ENCODE results near the gene ADRA2A.

The ADRA2A gene

DNA sequence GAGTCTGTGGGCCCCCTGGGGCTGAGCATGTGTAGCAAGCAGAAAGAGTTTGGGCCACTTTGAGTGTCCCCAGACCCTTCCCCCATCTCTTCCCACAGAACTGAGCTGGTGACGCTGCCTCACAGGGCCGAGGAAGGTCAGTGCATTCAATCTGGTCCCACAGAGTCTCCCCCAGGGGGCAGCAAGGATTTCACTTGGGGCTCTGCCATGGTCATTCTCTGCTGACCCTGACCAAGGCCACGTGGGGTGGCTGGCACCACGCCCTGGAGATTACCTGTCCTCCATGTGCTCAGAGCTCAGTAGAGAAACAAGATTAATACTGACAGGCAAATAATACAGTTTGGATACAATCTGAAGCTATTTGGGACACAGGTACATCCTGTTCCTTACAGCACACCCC lies 30.2 kb downstream of the ADRA2A start:
- no peak for DNase-seq (ENCODE audit: low read depth, low spot score)
- H3K4me3 ChIP-seq (ENCODE audit: low read length) = no peak overlapping the region

DNA sequence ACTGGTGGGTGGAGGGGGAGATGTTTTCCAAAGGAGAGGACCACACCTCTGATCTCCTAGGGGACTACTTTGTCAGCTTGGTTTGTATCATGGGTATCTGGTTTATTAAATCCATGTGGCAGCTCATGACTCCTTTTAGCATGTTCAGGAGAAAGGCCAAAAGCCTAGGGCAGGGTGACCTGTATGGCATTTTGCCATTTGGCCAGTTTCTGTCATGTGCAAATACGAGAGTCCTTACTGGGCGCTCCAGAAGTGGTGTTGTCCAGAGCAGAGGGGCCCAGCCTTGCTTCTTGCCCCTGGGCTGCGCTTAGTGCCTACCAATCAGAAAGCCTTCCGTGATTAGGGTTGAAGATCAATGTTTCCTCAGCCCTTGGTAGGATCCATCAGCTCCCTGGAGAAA lies 31.0 kb downstream of the ADRA2A start:
- no peak for DNase-seq (ENCODE audit: low read depth, low spot score)
- H3K4me3 ChIP-seq (ENCODE audit: low read length) = no peak overlapping the region

DNA sequence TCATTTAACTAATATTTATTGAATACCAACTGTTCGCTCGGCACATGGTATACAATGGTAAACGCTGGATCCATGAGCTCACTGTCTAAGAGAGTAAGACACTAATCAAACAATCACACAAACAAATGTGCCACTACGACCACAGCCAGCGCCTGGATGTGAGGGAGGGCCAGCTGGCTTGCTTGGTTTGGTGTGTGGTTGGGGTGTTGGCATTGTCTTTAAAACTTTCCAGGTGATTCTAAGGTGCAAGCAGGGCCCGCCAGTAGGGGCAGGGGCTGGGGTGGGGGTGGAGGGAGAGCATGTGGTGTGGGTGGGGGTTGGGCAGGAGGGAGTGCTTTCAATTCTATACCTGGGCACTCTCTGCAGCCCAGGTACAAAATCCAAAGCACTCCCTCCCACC lies 31.6 kb downstream of the ADRA2A start:
- no peak for DNase-seq (ENCODE audit: low read depth, low spot score)
- H3K4me3 ChIP-seq (ENCODE audit: low read length) = no peak overlapping the region

GRCh38 chr10:111109501-111110242 lies 32.8 kb downstream of the ADRA2A start:
- no peak for DNase-seq (ENCODE audit: low read depth, low spot score)

DNA sequence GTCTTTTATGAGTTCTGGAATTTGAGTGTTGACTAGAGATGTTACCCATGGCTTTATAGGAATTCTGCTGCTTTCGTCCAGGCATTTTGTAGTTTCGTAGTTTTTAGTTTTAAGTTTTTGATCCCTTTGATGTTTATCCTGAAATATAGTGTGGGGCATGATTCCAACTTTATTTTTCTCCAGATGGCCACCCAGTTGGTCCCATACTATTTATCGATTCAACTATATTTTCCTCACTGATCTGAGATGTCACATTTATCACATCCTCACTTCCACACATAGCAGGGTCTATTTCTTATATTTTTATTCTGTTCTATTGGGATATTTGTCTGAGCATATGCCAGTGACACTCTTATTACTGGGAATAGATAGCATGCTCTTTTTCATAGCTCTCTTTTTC lies 33.9 kb downstream of the ADRA2A start:
- no peak overlapping the region for H3K4me3 ChIP-seq (ENCODE audit: low read length)
- no peak for DNase-seq (ENCODE audit: low read depth, low spot score)

More at GRCh38 chr10:111109501-111110242, 32.8 kb downstream of the ADRA2A start:
- H3K4me3 ChIP-seq (ENCODE audit: low read length) = no peak overlapping the region

DNA sequence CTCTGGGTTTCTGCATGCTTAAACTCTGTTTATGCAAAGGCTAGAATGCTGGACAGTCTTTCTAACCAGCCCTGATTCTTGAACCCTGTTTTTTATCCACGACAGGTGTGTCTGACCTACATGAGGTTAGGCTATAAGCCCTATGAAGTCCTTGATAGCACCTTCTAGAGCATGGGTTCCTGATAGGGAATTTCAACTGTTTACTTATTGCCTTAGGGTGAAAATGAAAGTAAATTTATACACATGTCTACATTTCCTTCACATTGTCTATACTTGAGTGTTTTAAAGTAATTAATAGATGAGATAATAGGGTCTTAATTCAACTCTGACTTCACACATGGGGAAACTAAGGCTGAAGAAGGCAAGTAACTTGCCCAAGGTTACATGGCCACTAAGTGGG lies 35.5 kb downstream of the ADRA2A start:
- H3K4me3 ChIP-seq (ENCODE audit: low read length) = no peak overlapping the region
- DNase-seq (ENCODE audit: low read depth, low spot score) = no peak

DNA sequence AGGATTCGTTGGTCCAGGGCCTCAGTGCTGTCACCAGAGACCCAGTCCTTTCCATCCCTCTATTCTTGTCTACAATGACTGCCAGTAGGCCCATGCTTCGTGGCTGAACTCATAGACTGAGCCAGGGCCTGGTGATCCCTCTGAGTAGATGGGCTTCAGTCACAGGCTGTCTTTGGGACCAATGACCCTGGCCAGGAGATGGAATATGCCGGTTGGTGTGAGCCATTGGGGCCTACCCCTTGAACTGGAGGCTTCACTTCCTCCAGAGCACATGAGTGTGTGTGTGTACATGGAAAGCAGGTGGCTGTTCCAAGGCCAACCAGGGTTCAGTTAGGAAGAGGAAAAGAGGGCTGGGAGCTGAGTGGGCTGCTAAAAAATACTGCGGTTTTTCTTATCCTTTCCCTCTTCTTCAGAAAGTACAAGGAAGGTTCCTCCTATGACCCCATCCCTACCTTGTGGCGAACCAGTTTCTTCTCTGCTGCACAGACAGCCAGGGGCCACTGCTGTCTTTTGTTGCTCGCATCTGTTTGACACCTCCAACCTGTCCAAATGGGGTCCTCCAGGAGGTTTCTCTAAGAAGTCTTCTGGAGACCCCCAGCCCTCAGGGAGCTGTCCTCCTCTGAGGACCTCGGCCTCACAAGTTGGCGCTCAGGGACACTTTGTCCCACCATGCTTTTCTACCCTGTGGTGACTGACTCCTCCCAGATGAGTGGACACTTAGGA lies 36.6 kb downstream of the ADRA2A start:
- H3K4me3 ChIP-seq (ENCODE audit: low read length) = no peak overlapping the region
- no peak for DNase-seq (ENCODE audit: low read depth, low spot score)

- peak; percentile 73 for DNase-seq (ENCODE audit: low read depth, low spot score)
- no peak overlapping the region for H3K4me3 ChIP-seq (ENCODE audit: low read length)
Measured at GRCh38 chr10:111113961-111114757, 37.3 kb downstream of the ADRA2A start.

DNA sequence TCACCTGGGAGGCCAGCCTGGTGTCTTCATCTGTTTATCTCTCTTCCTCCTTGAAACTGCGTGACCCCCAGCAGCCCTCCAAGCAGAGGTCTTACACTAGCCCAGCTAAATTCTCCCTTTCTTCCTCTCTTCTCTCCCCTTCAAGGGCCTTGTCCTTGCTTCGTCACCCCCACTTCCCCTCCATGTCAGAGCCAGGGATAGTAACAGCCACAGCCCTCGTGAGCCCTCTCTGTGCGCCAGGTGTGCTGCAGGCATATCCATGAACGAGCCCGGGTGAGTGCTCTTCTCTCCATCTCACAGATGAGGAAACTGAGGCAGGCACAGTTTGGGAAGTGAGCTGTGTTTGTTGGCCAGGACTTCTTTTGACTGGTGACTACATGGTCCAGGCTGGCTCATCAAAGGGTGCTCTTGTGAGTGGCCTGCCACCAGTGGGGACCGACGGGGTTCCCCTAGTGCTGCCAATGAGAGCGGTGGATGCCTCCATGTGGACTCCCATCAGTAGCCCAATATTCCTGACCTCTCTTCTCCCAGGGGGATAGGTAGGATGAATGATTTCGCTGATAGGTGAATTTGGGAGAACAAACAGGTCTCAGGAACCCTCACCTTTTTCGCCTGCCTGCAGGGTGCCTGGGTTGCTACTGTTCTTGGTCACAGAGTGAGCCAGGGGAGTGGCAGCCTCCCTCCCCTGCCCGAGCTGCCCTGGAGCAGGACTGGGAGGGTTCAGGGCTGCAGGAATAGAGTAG lies 38.1 kb downstream of the ADRA2A start:
- no peak for DNase-seq (ENCODE audit: low read depth, low spot score)
- no peak overlapping the region for H3K4me3 ChIP-seq (ENCODE audit: low read length)

- no peak overlapping the region for H3K4me3 ChIP-seq (ENCODE audit: low read length)
Measured at GRCh38 chr10:111116211-111116610, 39.4 kb downstream of the ADRA2A start.

DNA sequence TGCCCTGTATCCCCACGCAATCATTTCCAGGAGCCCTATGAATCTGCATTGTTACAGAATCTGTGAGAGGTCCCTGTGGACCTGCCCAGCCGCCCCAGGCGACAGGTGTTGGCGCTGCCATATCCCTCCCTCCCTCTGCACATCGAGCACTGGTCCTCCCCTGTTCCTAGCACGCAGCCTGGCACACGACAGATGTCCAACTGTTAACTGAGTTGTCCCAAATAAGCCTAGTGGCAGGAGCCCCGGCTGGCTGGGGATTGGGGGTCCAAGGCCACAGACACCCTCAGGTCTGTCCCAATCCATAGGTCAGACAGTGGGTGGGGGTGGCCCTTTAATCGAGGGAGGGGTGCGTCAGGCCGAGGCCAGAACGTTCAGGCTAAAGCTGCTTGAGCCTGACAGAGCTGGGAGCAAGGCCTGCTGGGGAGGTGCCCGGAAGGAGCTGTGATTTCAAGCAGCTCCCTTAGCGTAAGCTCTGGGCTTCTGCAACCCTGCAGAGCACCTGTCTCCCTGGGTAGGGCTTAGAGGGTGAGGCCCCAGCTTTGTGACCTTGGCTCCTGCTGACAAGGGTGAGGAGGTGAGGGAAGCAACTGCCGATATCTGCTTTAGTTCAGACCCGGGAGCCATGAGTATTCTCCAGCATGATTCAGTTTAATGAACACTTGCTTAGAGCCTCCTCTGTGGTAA lies 40.1 kb downstream of the ADRA2A start:
- no peak for DNase-seq (ENCODE audit: low read depth, low spot score)
- H3K4me3 ChIP-seq (ENCODE audit: low read length) = no peak overlapping the region

More at GRCh38 chr10:111116211-111116610, 39.4 kb downstream of the ADRA2A start:
- DNase-seq (ENCODE audit: low read depth, low spot score) = no peak

DNA sequence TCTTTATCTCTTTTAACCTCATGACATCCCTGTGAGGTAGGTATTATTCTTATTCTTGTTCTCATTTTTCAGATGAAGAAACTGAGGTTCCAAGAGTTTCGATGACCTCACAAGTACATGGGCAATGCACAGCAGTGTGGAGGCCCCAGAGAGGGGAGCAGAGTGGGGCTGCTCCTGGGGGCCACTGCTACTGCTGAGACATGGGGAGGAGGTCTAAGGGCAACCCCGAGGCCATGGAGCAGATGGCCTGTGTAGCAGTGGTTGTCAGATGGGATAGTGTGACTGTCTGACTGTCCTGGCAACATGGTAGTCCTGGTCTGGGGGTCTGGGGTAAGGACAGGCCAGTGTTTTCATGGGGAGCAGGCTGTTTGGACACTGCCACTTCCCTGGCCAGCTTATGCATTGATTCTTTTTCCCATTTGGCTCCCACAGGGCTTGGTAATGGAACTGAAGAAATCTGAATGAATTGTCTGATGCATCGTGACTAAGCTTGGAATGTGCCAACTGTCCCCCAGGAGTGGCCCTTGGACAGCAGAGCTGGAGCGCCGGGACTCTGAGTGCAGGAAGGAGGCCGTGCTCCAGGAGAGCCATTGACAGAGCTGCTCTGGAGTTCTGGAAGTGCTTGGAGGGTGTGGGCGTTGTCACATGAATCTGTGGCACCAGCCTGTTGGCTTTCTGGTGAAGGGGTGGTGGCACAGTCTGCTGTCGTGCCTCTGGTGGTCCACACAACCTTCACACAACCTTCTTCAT lies 40.9 kb downstream of the ADRA2A start:
- H3K4me3 ChIP-seq (ENCODE audit: low read length) = no peak overlapping the region
- DNase-seq (ENCODE audit: low read depth, low spot score) = no peak

DNA sequence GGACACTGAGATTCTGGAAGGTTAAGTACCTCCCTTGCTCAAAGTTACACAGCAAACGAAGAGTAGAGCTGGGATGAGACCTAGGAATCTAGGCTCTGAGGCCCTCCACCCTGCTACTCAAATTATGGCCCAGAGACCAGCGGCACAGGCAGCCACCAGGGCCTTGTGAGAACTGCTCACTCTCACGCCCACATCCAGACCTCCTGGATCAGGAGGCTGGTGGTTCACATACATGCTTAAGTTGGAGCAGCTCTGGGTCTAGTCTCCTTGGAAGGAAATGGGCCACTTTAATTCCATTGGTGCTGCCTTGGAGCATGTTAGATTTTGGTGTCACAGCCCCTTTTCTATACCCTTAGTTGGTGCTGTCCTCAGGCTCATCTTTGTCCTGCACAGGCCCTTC lies 41.9 kb downstream of the ADRA2A start:
- no peak overlapping the region for H3K4me3 ChIP-seq (ENCODE audit: low read length)
- DNase-seq (ENCODE audit: low read depth, low spot score) = no peak

DNA sequence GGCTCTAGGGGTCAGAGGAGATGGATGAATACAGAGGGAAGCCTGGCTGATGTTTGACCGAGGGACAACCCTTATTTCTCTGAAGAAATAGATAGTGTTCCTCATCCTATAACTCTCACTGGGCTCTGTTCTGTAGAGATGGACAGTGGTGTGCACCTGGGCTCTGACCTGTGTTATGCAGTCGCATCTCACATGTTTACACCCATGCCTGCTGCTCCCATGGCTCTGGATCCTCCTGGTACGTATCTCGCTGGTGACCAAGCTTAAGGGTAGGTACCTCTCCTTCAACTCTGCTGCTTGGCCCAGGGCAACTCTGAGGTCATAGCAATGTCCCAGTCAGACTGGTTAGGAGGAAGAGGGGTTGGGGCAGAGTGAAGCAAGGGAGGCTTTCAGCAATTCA lies 42.8 kb downstream of the ADRA2A start:
- no peak overlapping the region for H3K4me3 ChIP-seq (ENCODE audit: low read length)
- no peak for DNase-seq (ENCODE audit: low read depth, low spot score)

DNA sequence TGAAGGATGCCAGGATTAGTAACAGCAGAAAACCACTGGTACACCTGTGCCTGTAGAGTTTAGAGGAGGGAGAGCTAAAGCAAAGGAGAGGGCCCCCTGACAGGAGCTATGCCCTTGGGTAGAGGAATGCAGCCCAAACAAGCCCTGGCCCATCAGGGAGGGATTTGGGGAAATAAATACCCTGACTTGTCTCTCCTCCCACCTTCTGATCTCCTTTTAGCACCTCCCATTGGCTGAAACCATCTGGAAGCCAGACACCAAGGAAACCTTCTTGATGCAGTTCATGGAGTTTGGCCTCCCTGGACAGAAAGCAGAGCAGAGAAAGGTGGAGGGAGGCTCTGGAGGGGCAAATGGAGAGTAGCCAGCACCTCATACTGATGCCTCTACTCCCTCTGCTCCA lies 45.3 kb downstream of the ADRA2A start:
- no peak overlapping the region for H3K4me3 ChIP-seq (ENCODE audit: low read length)
- DNase-seq (ENCODE audit: low read depth, low spot score) = no peak

- no peak for DNase-seq (ENCODE audit: low read depth, low spot score)
- no peak overlapping the region for H3K4me3 ChIP-seq (ENCODE audit: low read length)
Measured at GRCh38 chr10:111123883-111124282, 47.1 kb downstream of the ADRA2A start.

DNA sequence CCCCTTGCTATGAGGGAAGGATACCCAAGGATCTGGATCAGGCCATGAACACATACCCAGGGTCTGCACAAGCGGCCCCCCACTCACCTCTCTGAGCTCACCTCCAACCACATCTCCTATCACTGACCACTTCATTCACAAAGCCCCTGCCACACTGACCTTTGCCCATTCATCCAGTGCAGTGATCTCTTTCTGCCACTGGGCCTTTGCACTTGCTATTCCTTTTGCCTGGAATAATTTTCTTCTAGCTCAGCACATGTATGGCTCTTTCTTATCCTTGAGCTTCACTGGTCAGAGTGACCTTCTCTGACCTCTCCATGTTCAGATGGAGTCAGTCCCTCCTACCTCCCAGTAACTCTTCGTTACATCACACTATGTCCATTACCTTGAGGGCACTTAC lies 48.3 kb downstream of the ADRA2A start:
- H3K4me3 ChIP-seq (ENCODE audit: low read length) = no peak overlapping the region
- no peak for DNase-seq (ENCODE audit: low read depth, low spot score)

DNA sequence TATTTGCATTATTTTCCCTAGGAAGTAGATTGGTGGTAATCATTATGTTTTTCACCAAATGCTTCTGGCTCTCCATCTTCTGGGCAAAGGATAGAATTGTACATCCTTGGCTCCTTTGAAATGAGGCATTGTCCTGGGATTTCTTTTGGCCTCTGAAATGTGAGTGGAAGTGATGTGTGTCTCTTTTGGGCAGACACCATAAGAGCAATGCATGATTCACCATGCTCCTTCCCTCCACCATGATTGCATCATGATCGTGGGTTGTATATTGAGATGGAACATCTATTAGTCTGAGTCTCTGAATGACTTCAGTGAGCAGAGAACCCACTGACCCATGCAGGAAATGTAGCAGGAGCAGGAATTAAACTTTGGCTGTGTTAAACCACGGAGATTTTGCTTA lies 49.2 kb downstream of the ADRA2A start:
- no peak overlapping the region for H3K4me3 ChIP-seq (ENCODE audit: low read length)
- no peak for DNase-seq (ENCODE audit: low read depth, low spot score)

Data from Jurkat, Clone E6-1 (cell line).